OCI-LY3 (cell line): ENCODE results near the gene XRCC4.

Source experiments
- H2AFZ ChIP-seq: fragments of 200-600, 300-600 bp; shearing (Covaris generic); 2 replicates; pipeline ENCODE4 v1.6.0; 2014; ENCODE audit warnings: antibody characterized with exemption, low read depth, low read length
- H3K27ac ChIP-seq: fragments of 200-600, 300-600 bp; sonication (generic); 2 replicates; pipeline ENCODE4 v1.5.1; 2014; ENCODE audit warnings: mild to moderate bottlenecking, low read length, moderate library complexity, mixed read lengths
- H3K27me3 ChIP-seq: fragments of 200-600, 300-600 bp; sonication (generic); 2 replicates; pipeline ENCODE4 v1.6.1; 2014; ENCODE audit warnings: low read depth, low read length, mixed read lengths
- H3K36me3 ChIP-seq: fragments of 200-600, 300-600 bp; sonication (generic); replicated peaks from 2 replicates; pipeline ENCODE3; 2014; ENCODE audit warnings: low read depth, low read length, mixed read lengths
- H3K4me1 ChIP-seq: fragments of 300-600, 200-600 bp; sonication (generic); 2 replicates; pipeline ENCODE4 v1.6.1; 2014; ENCODE audit warnings: low read length, mixed read lengths
- H3K4me2 ChIP-seq: fragments of 200-600, 300-600 bp; sonication (generic); 2 replicates; pipeline ENCODE4 v1.6.1; 2014; ENCODE audit warnings: low read length, mixed read lengths
- H3K4me3 ChIP-seq: fragments of 300-600, 200-600 bp; sonication (generic); 2 replicates; pipeline ENCODE4 v1.5.1; 2014; ENCODE audit warnings: antibody characterized with exemption, mild to moderate bottlenecking, low read length, moderate library complexity
- H3K79me2 ChIP-seq: fragments of 300-600, 200-600 bp; shearing (Covaris generic); 2 replicates; pipeline ENCODE4 v1.6.1; 2014; ENCODE audit warnings: mild to moderate bottlenecking, low read length, mixed read lengths
- H3K9ac ChIP-seq: fragments of 300-600, 200-600 bp; shearing (Covaris generic); 2 replicates; pipeline ENCODE4 v1.6.0; 2014; ENCODE audit warnings: mild to moderate bottlenecking, low read length, moderate library complexity
- H3K9me3 ChIP-seq: fragments of 200-600, 300-600 bp; shearing (Covaris generic); 2 replicates; pipeline ENCODE4 v1.6.1; 2014; ENCODE audit warnings: low read length, mixed read lengths; ENCODE audit not compliant: insufficient read depth
- H4K20me1 ChIP-seq: fragments of 200-600, 300-600 bp; sonication (generic); 2 replicates; pipeline ENCODE4 v1.6.1; 2016; ENCODE audit warnings: low read length, mixed read lengths; ENCODE audit not compliant: insufficient read depth
- CTCF ChIP-seq: fragments of 200-600, 300-600 bp; sonication (generic); IDR thresholded peaks from 2 replicates; pipeline ENCODE4 v1.5.1; 2014; ENCODE audit warnings: antibody characterized with exemption, low read length, low read depth
- EZH2phosphoT487 ChIP-seq: fragments of 200-600 bp; shearing (Covaris generic); IDR thresholded peaks from 2 replicates; pipeline ENCODE4 v1.6.1; 2018; ENCODE audit warnings: antibody characterized with exemption, mixed run types, low read depth

Gene XRCC4

DNA sequence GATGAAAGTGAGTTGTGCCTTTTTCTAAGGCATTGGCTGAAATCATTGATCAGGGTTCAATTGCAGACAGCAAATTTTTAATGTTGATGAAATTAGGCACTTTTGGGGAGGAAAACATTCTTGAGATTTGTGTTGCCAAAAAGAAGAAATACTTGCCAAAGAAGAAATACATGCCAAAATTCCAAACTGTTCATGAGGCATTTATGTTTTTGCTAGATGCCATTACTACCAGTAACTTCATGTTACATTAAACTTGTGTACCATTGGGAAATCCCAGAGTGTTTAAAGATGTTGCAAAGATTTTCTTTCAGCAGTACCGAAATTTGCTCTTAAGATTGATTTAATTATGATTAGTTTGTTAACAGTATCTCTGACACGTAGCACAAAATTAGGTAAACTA lies 7.0 kb downstream of the XRCC4 start:
- Histone ChIP-seq H2AFZ (no peak overlapping the region), H3K79me2 (no peaks in the 10 kb centered on the region), H3K27me3 (no peaks in the 10 kb centered on the region), H4K20me1 (no peaks in the 10 kb centered on the region), H3K9me3 (no peaks in the 10 kb centered on the region), H3K4me1 (no peaks in the 10 kb centered on the region), H3K4me2 (no peak overlapping the region), H3K9ac (no peak overlapping the region), H3K4me3 (no peak overlapping the region), H3K27ac (no peak overlapping the region), H3K36me3 (no peaks in the 10 kb centered on the region)
- TF ChIP-seq EZH2phosphoT487 = no peak
- no peak for TF ChIP-seq CTCF

- Histone ChIP-seq H3K4me3 (no peak overlapping the region), H3K9me3 (no peaks in the 10 kb centered on the region), H3K36me3 (no peaks in the 10 kb centered on the region), H4K20me1 (no peaks in the 10 kb centered on the region), H3K27ac (no peak overlapping the region), H3K4me2 (no peak overlapping the region), H3K79me2 (no peaks in the 10 kb centered on the region), H3K4me1 (no peaks in the 10 kb centered on the region), H3K27me3 (no peaks in the 10 kb centered on the region), H3K9ac (no peak overlapping the region), H2AFZ (no peak overlapping the region)
- TF ChIP-seq EZH2phosphoT487 = no peak
Observed at GRCh38 chr5:83085106-83085505, 7.8 kb downstream of the XRCC4 start.

- Histone ChIP-seq H3K27ac (no peak overlapping the region), H4K20me1 (no peaks in the 10 kb centered on the region), H3K27me3 (no peaks in the 10 kb centered on the region), H3K4me3 (no peak overlapping the region), H3K9ac (no peak overlapping the region), H3K4me2 (no peak overlapping the region), H3K36me3 (peaks cover 5% of the 10 kb centered on the region), H3K79me2 (no peaks in the 10 kb centered on the region), H3K9me3 (peaks cover 7% of the 10 kb centered on the region; the same call in 1 of the 2 replicates), H3K4me1 (no peaks in the 10 kb centered on the region), H2AFZ (no peak overlapping the region)
- TF ChIP-seq CTCF = no peak
- no peak for TF ChIP-seq EZH2phosphoT487
Observed at GRCh38 chr5:83090169-83090568, 12.8 kb downstream of the XRCC4 start.

GRCh38 chr5:83092619-83093018 lies 15.3 kb downstream of the XRCC4 start:
- H3K4me1 ChIP-seq = no peaks in the 10 kb centered on the region; the same call in 1 of the 2 replicates
- no peaks in the 10 kb centered on the region for H4K20me1 ChIP-seq
- H3K4me3 ChIP-seq = no peak overlapping the region
- H3K79me2 ChIP-seq = no peaks in the 10 kb centered on the region
- H3K9ac ChIP-seq = no peak overlapping the region
- TF ChIP-seq EZH2phosphoT487 (no peak), CTCF (no peak)
- H3K4me2 ChIP-seq = no peak overlapping the region
- peaks cover 7% of the 10 kb centered on the region; the same call in 1 of the 2 replicates for H3K9me3 ChIP-seq
- H3K27me3 ChIP-seq = no peaks in the 10 kb centered on the region
- no peak overlapping the region for H3K27ac ChIP-seq
- H2AFZ ChIP-seq = no peak overlapping the region
- peaks cover 5% of the 10 kb centered on the region for H3K36me3 ChIP-seq

DNA sequence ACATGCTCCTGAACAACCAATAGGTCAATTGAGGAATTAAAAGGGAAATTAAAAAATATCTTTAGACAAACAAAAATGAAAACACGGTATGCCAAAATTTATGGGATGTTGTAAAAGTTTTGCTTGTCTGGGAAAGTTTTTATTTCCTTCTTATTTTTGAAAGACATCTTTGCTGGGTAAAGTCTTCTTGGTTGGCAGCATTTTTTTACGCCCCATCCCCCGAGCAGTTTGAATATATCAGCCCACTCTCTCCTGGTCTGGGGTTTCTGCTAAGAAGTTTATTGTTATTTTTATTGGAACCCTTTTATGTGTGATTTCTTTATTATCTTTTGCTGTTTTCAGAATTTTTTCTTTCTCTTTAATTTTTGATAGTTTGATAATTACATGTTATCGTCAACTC lies 16.3 kb downstream of the XRCC4 start:
- Histone ChIP-seq H3K36me3 (peaks cover 5% of the 10 kb centered on the region), H2AFZ (no peak overlapping the region), H3K9ac (no peak overlapping the region), H3K4me3 (no peak overlapping the region), H3K79me2 (no peaks in the 10 kb centered on the region), H4K20me1 (no peaks in the 10 kb centered on the region), H3K27me3 (no peaks in the 10 kb centered on the region), H3K4me1 (no peaks in the 10 kb centered on the region; the same call in 1 of the 2 replicates), H3K27ac (no peak overlapping the region), H3K9me3 (peaks cover 7% of the 10 kb centered on the region; the same call in 1 of the 2 replicates), H3K4me2 (no peak overlapping the region)
- no peak for TF ChIP-seq CTCF
- no peak for TF ChIP-seq EZH2phosphoT487
